Thymus (tissue), 11 donors: ENCODE results near the gene ASTN2. TPM values are rescaled to one million over a fixed set of nuclear protein-coding genes. Genes with fewer than 3 reads are reported as not detected.
A peak's percentile ranks its signal among the peaks of the same experiment; 100 is the strongest.

Source experiments
- DNase-seq, 9 donors: peaks; one replicate each; pipeline ENCODE4 v3.0.0-alpha.2; 2013; ENCODE audit warnings: low spot score in 9 of 9, low read depth in 6 of 9, missing footprints in 1 of 9
- H3K27ac ChIP-seq, 2 donors: one replicate each; pipeline ENCODE4 v1.5.1; 2013; ENCODE audit warnings: control low read depth in 1 of 2, low read depth in 1 of 2, low read length in 1 of 2, mild to moderate bottlenecking in 1 of 2, moderate library complexity in 1 of 2
- H3K27me3 ChIP-seq, 2 donors: one replicate each; pipeline ENCODE4 v1.5.1; 2013; ENCODE audit warnings: low read length in 1 of 2; ENCODE audit not compliant: control insufficient read depth in 2 of 2, insufficient read depth in 1 of 2
- H3K36me3 ChIP-seq, 2 donors: one replicate each; pipeline ENCODE4 v1.5.1; 2013; ENCODE audit warnings: low read length in 1 of 2, mild to moderate bottlenecking in 1 of 2, moderate library complexity in 1 of 2; ENCODE audit not compliant: control insufficient read depth in 2 of 2, insufficient read depth in 2 of 2
- H3K4me1 ChIP-seq, 2 donors: one replicate each; pipeline ENCODE4 v1.5.1; 2013; ENCODE audit warnings: low read length in 2 of 2; ENCODE audit not compliant: control insufficient read depth in 2 of 2, insufficient read depth in 2 of 2
- H3K4me3 ChIP-seq, 2 donors: one replicate each; pipeline ENCODE4 v1.5.1; 2013; ENCODE audit warnings: low read length in 2 of 2, control low read depth in 1 of 2, mild to moderate bottlenecking in 1 of 2
- H3K9me3 ChIP-seq, 2 donors: one replicate each; pipeline ENCODE4 v1.5.1; 2013; ENCODE audit warnings: low read length in 1 of 2, mild to moderate bottlenecking in 1 of 2; ENCODE audit not compliant: control insufficient read depth in 2 of 2, insufficient read depth in 1 of 2
- WGBS: extraction: QIAGEN DNeasy Blood & Tissue Kit; methylation state at CpG from one replicate; pipeline ENCODE4 v1.1.7; 2013; 5-methylcytosine and 5-hydroxymethylcytosine counted together
- polyA plus RNA-seq: library from polyadenylated mRNA; stranded (reverse); fragments of 200-250 nt; gene quantifications from one replicate; pipeline ENCODE4 v1.2.3, GENCODE V29; 2013
- total RNA-seq: library from RNA; stranded (reverse); fragments of 120-200 nt; gene quantifications from one replicate; pipeline ENCODE4 v1.2.4, GENCODE V29; 2013
- donor health status: healthy.

The ASTN2 gene
- total and polyA plus RNA-seq, 2 donors: 5.8 to 5.9 TPM

DNA sequence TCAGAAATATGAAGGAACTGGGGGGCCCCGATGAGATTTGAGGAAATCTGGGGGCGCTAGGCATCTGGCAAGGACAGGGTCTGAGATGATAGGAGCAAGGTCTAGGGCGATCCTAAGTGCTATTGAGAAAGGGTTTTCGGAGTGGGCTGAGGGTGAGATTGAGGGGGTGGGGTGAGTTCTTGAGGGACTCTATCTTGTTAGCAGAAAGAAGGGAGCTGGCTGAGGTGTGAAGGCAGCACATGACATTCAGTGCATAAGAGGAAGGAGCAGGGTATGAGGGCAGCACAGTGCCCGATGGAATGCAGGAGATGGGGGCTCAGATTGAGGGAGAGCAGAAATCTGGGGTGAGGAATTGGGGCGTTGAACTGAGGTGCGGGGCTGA, 727.1 kb downstream of the ASTN2 start:
- Histone ChIP-seq H3K36me3 (no peaks in the 10 kb centered on the region), H3K9me3 (no peaks in the 10 kb centered on the region), H3K4me3 (peak overlapping the region; percentile 62 to 83), H3K27ac (peak overlapping the region in 1 of 2 donors; percentile 36), H3K4me1 (peaks cover 6 to 20% of the 10 kb centered on the region in 2 donors), H3K27me3 (no peaks in the 10 kb centered on the region)
- WGBS: 37% methylated on average over 7 of the region's 7 CpGs
- peak in 1 of 9 donors; percentile 23 for DNase-seq

DNA sequence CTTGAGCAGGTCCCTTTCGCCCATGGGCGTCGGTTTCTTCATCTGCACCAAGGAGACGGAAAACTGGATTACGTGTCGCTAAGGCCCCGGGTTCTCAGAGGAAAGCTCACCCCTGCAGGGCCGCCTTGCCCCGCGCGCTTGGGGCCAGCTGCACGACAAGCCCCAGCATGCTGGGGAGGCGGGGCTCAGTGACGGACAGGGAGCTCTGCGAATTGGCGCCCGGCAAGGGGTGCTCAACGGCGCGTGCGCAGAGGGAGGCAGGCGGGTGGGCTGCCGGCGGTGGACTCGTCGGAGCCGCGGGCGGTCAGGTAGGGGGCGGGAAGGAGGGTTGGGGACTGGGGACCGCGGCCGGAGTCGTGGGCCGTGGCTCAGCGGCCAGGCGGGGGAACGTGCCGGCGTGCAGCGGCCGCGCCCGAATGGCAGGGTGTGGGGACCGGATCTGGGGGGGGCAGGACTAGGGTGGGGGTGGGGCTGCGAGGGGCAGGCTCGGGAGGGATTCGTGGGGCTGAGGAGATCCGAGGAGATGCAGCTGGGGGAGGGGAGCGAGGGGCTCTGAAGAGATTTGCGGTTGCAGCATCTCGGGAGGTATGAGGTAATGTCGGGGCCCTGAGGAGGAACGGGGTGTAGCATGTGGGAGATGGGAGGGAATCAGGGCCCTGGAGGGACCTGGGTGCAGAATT, 727.6 kb downstream of the ASTN2 start, which contains the start of gene TRIM32:
Gene TRIM32 (plus strand): TSS at position 232 of the 680 bp plus-strand sequence. CDS start 10,438 bp downstream, outside the sequence.
- Histone ChIP-seq H3K4me3 (peak within 1 kb of the TSS; percentile 62 to 83), H3K27me3 (no peaks in the 10 kb centered on the region), H3K4me1 (peaks cover 6 to 20% of the 10 kb centered on the region in 2 donors), H3K9me3 (no peaks in the 10 kb centered on the region), H3K36me3 (no peaks in the 10 kb centered on the region), H3K27ac (peak within 1 kb of the TSS in 1 of 2 donors; percentile 90)
- WGBS: under 1% methylated on average over 54 of the region's 54 CpGs
- DNase-seq: peak; percentile 61 to 95 (median 87)

GRCh38 chr9:116686693-116687073, 728.2 kb downstream of the ASTN2 start:
- Histone ChIP-seq H3K36me3 (no peaks in the 10 kb centered on the region), H3K4me3 (peak overlapping the region; percentile 62 to 83), H3K27me3 (no peaks in the 10 kb centered on the region), H3K4me1 (peaks cover 6 to 20% of the 10 kb centered on the region in 2 donors), H3K9me3 (no peaks in the 10 kb centered on the region), H3K27ac (peak overlapping the region in 1 of 2 donors; percentile 90)
- DNase-seq: peak in 1 of 9 donors; percentile 42
- 38% methylated on average over 7 of the region's 7 CpGs for WGBS

DNA sequence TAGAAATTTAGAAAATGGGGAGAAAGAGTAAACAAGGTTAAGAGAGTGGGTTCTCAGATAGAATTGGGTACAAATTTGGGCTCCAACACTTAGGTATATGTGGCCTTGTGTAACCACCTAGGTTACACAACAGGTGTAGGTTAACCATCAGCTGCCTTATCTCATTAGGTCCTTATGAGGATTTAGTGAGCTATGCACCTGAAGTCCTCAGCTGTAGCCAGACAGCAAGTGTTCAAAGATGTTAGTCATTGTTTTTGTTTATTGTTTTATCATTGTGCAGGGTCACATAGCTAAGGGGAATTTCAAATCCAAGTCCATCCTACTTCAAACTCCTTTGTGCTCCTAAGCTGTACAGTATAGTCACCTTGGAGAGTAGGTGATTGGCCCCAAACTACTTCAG, 728.7 kb downstream of the ASTN2 start:
- Histone ChIP-seq H3K9me3 (no peaks in the 10 kb centered on the region), H3K27ac (no peak overlapping the region), H3K27me3 (no peaks in the 10 kb centered on the region), H3K36me3 (no peaks in the 10 kb centered on the region), H3K4me3 (no peak overlapping the region), H3K4me1 (peaks cover 6 to 20% of the 10 kb centered on the region in 2 donors)
- no peak for DNase-seq

DNA sequence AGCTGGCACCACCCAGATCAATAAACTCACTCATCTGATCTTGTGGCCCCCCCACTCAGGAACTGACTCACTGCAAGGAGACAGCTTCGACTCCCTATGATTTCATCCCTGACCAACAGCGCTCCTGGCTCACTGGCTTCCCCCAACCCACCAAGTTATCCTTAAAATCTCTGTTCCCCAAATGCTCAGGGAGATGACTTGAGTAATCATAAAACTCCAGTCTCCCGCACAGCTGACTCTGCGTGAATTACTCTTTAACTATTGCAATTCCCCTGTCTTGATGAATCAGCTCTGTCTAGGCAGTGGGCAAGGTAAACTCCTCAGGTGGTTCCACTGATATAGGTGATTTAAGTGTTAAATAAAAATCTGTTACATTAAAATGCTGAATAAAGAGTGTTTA, 729.7 kb downstream of the ASTN2 start:
- 84% methylated on average over 4 of the region's 4 CpGs for WGBS
- H3K4me3 ChIP-seq: no peak overlapping the region
- no peak overlapping the region for H3K27ac ChIP-seq
- no peaks in the 10 kb centered on the region for H3K27me3 ChIP-seq
- no peak for DNase-seq
- peaks cover 6 to 20% of the 10 kb centered on the region in 2 donors for H3K4me1 ChIP-seq
- H3K9me3 ChIP-seq: no peaks in the 10 kb centered on the region
- H3K36me3 ChIP-seq: no peaks in the 10 kb centered on the region

- Histone ChIP-seq H3K4me1 (peaks cover 6 to 18% of the 10 kb centered on the region in 2 donors), H3K9me3 (no peaks in the 10 kb centered on the region), H3K36me3 (no peaks in the 10 kb centered on the region), H3K4me3 (no peak overlapping the region), H3K27me3 (no peaks in the 10 kb centered on the region), H3K27ac (no peak overlapping the region)
- DNase-seq: no peak
Observed at GRCh38 chr9:116683535-116683934, 731.3 kb downstream of the ASTN2 start.

DNA sequence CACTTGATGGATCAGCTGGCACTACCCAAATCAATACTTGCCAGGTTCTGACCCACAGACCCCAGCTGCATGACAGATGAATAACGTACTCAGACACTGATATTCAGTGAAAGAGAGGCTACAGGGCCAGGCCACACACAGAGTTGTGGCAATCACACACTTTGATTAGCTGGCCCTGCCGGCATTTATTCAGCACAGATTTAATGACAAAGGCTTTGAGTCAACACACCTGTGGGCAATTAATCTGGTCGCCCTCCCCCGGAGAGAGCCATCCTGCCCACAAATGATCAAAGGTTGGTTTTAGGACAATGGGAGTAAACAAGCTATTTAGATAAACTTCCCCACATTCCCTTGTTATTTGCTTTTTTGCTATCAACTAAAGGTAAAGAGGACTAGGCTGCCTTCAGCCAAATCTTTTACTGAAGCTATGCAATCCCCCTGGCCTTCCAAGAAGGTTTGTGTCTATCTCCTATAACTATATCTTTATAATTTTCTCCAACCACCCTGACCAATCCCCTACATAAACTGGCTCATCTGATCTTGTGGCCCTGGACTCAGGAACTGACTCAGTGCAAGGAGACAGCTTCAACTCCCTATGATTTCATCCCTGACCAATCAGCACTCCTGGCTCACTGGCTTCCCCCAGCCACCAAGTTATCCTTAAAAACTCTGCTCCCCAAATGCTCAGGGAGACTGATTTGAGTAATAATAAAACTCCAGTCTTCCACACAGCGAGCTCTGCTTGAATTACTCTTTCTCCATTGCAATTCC, 740.5 kb downstream of the ASTN2 start:
- Histone ChIP-seq H3K4me1 (no peaks in the 10 kb centered on the region), H3K4me3 (no peak overlapping the region), H3K9me3 (no peaks in the 10 kb centered on the region), H3K27me3 (no peaks in the 10 kb centered on the region), H3K36me3 (no peaks in the 10 kb centered on the region), H3K27ac (no peak overlapping the region)
- DNase-seq: no peak
- 96% methylated on average over 5 of the region's 5 CpGs for WGBS

DNA sequence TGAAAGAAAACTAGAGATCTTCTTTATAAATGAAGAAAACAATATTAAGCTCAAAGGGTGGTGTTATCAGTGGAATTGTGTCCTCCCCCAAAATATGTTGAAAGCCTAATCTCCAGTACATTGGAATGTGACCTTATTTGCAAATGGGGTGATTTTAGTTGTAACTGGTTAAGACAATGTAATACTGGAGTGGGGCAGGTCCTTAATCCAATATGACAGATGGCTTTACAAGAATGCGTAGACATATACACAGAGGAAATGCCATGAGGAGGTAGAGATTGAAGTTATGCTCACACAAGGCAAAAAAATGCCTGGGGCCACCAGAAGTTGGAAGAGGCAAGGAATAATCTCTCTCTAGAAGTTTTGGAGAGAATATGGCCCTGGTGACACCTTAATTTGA, 741.5 kb downstream of the ASTN2 start:
- H3K4me3 ChIP-seq: no peak overlapping the region
- H3K36me3 ChIP-seq: no peaks in the 10 kb centered on the region
- WGBS: 34% methylated on average over 1 of the region's 1 CpG
- no peak for DNase-seq
- H3K9me3 ChIP-seq: no peaks in the 10 kb centered on the region
- no peaks in the 10 kb centered on the region for H3K4me1 ChIP-seq
- no peak overlapping the region for H3K27ac ChIP-seq
- H3K27me3 ChIP-seq: no peaks in the 10 kb centered on the region

- Histone ChIP-seq H3K9me3 (no peaks in the 10 kb centered on the region), H3K27ac (no peak overlapping the region), H3K4me3 (no peak overlapping the region), H3K4me1 (no peaks in the 10 kb centered on the region), H3K27me3 (no peaks in the 10 kb centered on the region), H3K36me3 (no peaks in the 10 kb centered on the region)
- DNase-seq: peak in 1 of 9 donors; percentile 4
- 81% methylated on average over 2 of the region's 2 CpGs for WGBS
Observed at GRCh38 chr9:116671605-116672004, 743.3 kb downstream of the ASTN2 start.
